NCI-H1417 (cell line): ENCODE data around the gene MUCL3.
"Not testable (repeated sequence)": the region's sequence is repeated elsewhere in the genome, so short reads cannot be mapped to it uniquely, and the experiment has no call there.

ENCODE experiments used
- DNase-seq, 3 experiments: peaks; one replicate each; lab custom pipeline; 2025; lab: John Stamatoyannopoulos, UW

Gene MUCL3

DNA sequence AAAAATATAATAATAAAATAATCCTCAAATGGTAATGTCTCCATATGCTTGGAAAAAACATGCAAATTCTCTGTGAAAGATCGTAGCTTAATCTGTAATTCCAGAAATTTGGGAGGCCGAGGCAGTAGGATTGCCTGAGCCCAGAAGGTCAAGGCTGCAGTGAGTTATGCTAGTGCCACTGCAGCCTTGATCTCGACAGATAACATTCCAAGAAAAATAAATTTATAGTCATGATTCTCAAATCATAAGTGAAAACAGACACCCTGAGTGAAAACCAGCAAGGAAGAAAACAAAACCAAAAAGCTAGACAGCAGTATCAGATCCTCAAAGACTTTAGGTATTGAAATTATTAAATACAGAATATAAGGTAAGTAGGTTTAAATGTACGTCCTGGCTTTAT lies 38.9 kb downstream of the MUCL3 start:
- DNase-seq, result no peak

DNA sequence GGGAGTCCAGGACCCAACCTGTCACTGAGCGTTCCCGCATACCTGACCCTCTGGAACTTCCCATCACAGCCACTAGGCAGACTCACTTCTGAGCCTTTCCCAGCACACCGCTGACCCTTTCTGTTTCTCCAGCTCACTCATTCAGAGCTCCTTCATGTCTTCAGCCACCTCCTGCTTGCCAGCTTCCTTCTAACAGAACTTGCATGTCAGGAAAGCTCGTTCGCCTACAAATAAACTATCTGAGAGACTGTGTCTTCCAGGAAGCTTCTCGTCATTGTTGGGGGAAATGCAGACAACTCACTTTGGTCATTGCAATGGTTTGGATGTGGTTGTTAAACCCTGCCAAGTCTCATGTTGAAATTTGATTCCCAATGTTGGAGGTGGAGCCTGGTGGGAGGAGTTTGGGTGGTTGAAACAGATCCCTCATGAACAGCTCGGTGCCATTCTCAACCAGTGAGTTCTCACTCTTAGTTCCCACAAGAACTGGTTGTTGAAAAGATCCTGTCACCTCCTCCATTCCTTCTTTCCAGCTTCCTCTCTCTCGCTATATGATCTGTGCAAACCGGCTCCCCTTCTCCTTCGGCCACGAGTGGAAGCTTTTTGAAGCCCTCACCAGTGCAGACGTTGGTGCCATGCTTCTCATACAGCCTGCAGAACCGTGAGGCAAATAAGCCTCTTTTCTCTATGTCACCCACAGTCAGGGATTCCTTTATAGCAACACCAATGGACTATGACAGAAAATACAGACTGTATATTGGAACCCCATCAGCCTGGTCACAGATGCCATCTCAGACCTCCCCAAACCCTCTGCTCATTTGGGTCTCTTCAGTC lies 41.4 kb downstream of the MUCL3 start:
- peak in 1 of 3 experiments; percentile 33 for DNase-seq

DNA sequence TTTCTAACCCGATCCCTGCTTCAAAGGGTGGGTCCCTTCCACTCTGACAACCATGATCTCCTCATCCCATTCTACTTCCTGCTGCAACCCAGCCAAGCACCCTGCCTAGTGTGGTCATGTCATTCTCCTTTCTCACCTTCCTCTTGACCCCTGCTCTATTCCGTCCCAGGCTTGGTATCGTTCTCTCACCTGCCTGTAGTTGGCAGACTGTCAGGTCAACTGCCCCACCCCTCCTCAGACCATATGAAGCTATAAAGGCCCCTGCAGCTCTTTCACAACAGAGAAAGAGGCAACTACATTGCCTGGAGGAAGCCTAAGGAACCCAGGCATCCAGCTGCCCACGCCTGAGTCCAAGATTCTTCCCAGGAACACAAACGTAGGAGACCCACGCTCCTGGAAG lies 42.7 kb downstream of the MUCL3 start, which contains the start of gene MUC21:
Gene MUC21, plus strand, starts transcription at position 280 of the 400 bp plus-strand sequence. CDS start 241 bp downstream, outside the sequence.
- DNase-seq, result no peak

DNA sequence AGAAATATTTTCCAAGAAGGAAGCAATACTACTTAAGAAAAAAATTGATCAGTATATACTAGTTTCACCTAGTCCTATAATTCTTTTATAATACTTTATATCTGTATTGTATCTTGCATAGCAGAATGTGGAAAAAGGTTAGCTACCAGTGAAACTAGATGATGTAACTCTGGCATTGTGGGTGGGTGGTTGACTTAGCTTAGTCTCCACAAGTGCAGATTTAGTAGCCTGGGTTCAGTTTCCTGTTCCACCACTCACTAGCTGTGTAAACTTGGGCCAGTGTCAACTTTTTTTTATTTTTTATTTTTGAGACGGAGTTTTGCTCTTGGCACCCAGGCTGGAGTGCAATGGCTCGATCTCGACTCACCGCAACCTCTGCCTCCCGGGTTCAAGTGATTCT lies 44.7 kb downstream of the MUCL3 start:
- DNase-seq, result no peak

DNA sequence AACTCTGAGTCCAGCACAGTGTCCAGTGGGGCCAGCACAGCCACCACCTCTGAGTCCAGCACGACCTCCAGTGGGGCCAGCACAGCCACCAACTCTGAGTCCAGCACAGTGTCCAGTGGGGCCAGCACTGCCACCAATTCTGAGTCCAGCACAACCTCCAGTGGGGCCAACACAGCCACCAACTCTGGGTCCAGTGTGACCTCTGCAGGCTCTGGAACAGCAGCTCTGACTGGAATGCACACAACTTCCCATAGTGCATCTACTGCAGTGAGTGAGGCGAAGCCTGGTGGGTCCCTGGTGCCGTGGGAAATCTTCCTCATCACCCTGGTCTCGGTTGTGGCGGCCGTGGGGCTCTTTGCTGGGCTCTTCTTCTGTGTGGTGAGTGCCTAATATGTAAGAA lies 46.5 kb downstream of the MUCL3 start:
- DNase-seq, result no peak

DNA sequence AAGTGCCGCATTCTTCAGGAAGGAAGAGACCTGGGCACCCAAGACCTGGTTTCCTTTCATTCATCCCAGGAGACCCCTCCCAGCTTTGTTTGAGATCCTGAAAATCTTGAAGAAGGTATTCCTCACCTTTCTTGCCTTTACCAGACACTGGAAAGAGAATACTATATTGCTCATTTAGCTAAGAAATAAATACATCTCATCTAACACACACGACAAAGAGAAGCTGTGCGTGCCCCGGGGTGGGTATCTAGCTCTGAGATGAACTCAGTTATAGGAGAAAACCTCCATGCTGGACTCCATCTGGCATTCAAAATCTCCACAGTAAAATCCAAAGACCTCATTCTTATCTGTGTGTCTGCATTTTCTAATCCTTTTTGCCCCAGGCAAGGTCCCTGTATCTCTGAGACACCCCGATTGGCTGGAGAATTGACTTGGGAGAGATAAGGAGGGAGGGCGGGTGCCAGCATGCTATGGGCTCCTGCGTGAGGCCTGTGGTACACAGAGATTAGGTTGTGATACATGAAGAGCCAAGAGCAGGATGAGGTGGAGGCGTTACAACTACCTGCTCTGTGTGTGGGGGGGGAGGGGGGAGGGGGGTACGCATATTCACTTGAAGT lies 47.5 kb downstream of the MUCL3 start:
- DNase-seq, result no peak

DNA sequence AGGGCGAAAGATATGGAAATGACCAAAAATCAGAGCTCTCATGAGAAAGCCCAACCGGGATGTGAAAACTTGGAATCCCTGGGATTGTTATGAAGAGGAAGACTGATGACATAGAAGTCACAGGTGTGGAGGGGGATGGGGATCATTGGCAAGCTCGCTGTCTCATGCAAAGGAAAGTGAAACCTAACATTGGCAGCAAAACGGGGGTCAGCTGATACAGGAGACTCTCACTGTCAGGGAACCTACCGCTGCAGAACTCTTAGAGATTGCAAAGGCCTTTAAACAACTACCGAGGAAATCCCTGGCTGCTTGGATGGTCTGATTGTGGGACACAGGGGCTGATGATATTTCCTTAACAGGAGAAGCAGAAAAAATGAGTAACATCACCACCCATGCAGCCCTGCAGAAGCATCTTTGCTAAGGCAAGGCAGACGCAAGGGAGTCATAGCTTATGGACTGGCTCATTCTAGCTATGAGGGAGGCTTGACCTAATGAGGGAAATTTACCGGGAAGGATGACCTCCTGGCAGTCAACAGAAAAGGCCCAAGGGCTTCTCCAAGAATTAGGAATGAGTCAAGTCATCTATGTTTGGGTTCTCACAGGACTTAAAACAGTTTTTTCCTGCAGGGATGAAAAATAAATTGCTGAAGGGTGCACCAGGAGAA lies 49.8 kb downstream of the MUCL3 start:
- peak in 2 of 3 experiments; percentile 4 to 6 for DNase-seq

DNA sequence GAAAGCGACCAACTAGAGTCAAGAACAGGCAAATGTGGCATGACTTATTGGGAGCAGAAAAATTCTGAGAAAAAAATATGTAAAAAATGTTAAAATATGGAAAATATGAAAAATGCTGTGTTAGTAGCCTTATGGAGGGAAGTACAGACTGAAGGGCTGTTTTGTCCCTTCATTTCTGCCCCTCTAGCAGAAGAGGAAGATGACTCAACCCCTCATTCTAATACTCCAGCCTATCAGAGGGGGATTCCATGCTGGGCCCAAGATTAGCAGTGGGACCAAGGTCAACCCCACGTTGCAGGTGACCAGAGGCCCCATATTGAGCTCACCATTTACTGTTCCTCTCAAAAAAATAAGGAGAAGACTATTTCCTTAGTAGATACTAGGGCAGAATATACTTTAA lies 51.1 kb downstream of the MUCL3 start:
- DNase-seq, result no peak

DNA sequence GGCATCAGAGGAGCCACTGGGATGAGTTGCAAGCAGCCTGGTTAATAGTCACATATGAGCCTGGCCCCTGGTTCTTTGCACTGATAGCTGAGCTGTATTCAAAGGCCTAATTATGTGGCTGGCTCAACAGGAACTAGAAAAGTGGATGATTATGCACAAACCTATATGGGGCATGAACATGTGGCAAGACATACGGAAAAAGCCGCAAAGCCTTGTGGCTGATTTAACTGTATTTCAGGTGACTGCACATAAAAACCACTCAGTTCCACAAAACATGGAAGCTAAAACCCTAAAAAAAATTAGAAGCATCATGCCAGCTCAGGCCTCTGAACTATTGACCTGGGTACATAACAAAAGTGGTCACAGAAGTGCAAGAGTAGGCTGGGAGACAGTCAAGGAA lies 56.5 kb downstream of the MUCL3 start:
- no peak for DNase-seq

DNA sequence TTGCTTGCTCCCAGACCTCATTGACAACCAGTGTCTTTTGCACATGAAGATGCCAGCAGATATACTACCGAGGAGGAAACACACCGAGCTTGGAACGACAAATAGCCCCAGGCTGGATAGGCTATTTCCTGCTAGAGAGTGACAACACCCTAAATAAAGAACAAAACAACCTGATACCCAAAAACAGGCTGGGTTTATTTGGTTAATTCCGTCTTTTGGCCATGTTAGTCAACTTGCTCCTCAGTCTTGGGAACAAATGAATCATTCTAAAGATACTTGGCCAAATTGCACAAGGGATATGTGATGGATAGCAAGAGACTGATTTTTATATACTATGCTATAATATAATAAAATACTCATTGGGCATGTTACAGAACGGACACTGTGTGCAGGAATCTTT lies 58.0 kb downstream of the MUCL3 start:
- no peak for DNase-seq

DNA sequence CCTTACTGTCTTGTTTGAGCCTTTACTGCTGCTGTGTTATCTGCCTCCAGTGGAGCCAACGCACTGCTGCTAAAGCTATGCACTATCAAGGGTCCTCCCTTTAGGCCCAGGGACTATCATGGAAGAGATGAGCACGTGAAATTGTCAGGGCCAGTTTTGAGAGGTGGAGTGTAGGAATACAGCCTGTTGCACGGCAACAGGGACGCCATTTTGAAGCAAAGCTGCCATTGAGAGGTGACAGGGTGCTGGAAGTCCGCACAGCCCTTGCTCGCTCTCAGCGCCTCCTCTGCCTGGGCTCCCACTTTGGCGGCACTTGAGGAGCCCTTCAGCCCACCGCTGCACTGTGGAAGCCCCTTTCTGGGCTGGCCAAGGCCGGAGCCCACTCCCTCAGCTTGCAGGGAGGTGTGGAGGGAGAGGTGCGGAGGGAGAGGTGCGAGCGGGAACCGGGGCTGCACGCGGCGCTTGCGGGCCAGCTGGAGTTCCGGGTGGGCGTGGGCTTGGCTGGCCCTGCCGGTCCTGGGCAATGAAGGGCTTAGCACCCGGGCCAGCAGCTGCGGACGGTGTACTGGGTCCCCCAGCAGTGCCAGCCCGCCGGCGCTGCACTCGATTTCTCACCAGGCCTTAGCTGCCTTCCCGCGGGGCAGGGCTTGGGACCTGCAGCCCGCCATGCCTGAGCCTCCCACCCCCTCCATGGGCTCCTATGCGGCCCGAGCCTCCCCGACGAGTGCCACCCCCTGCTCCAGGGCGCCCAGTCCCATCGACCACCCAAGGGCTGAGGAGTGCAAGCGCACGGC lies 59.5 kb downstream of the MUCL3 start:
- not testable (repeated sequence) for DNase-seq

DNA sequence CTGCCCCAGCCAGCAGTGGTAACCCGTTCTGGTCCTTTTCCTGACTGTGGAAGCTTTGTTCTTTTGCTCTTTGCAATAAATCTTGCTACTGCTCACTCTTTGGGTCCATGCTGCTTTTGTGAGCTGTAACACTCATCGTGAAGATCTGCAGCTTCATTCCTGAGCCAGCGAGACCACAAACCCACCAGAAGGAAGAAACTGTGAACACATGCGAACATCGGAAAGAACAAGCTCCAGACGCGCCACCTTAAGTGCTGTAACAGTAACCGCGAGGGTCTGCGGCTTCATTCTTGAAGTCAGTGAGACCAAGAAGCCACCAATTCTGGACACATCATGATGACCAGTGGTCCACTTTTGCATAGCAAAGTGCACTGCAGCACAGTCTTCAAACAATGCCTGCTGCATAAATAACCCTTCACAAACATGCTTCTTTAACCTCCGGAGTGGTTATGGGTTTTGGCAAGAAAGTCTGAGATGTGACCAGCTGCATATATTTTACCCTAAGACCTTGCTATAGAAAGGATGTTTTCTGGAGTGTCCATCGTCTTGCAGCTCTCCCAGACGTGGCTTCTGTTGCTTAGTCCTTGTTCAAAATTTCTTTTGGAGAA lies 60.6 kb downstream of the MUCL3 start:
- no peak for DNase-seq

DNA sequence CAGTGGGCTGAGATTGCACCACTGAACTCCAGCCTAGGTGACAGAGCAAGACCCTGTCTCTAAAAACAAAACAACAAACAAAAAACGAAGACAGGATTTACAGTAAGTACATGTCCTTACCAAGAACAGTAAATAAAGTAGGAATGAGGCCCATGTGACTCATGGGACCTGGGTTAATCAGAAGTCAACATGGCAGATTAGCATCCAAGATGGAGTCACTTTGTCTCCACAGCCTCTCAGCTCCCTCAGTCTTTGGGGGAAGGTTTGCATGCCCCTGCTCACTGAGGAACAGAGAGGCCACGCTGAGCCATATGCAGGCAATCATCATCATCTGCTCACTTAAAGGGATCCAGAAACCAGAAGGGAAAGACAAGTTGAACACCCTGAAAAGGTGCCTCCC lies 61.7 kb downstream of the MUCL3 start:
- DNase-seq, result no peak
